Esophagus muscularis mucosa (tissue), 4 donors: ENCODE data around the gene RARB. TPM values are rescaled to one million over a fixed set of nuclear protein-coding genes. Genes with fewer than 3 reads are reported as not detected.

Experiments used
- DNase-seq: peaks from one replicate; pipeline ENCODE4 v3.0.0-alpha.2; 2017; ENCODE audit errors: extremely low spot score
- H3K27ac ChIP-seq, 4 donors: fragments of 200-600 bp; sonication (generic); replicated peaks in 1 of 4; 1 replicate in 3 of 4; 2 replicates in 1 of 4; pipeline ENCODE4 v1.5.1; 2016 to 2019; ENCODE audit warnings: mild to moderate bottlenecking in 1 of 4
- H3K27me3 ChIP-seq, 4 donors: fragments of 200-600 bp; sonication (generic); one replicate each; pipeline versions ENCODE4 v1.5.1 to v1.6.0; 2016 to 2019
- H3K36me3 ChIP-seq, 4 donors: fragments of 200-600 bp; sonication (generic); one replicate each; pipeline ENCODE4 v1.5.1; 2016 to 2019
- H3K4me1 ChIP-seq, 4 donors: fragments of 200-600 bp; sonication (generic); one replicate each; pipeline ENCODE4 v1.5.1; 2016 to 2019
- H3K4me3 ChIP-seq, 4 donors: fragments of 200-600 bp; sonication (generic); 1 replicate in 2 of 4; 2 replicates in 2 of 4; pipeline ENCODE4 v1.5.1; 2016 to 2019; ENCODE audit warnings: mild to moderate bottlenecking in 4 of 4, moderate library complexity in 1 of 4
- H3K9me3 ChIP-seq, 4 donors: fragments of 200-600 bp; sonication (generic); 1 replicate in 3 of 4; 2 replicates in 1 of 4; pipeline ENCODE4 v1.5.1; 2016 to 2019
- CTCF ChIP-seq, 3 experiments: fragments of 200-600 bp in 2 of 3; fragments of 450-650 bp in 1 of 3; sonication (generic) in 2 of 3; IDR thresholded peaks; one replicate each; pipeline ENCODE4 v1.5.1; 2017 to 2019; ENCODE audit warnings: antibody characterized with exemption in 3 of 3, mild to moderate bottlenecking in 2 of 3, moderate library complexity in 1 of 3
- EP300 ChIP-seq: sonication (generic); formaldehyde crosslinking; IDR thresholded peaks from one replicate; pipeline ENCODE4 v1.6.1; 2017; ENCODE audit warnings: antibody characterized with exemption
- POLR2A ChIP-seq: fragments of 450-650 bp; IDR thresholded peaks from one replicate; pipeline ENCODE4 v1.6.1; 2017; ENCODE audit warnings: antibody characterized with exemption, moderate library complexity, mild to moderate bottlenecking, low read depth
- POLR2AphosphoS5 ChIP-seq, 2 donors: sonication (generic); formaldehyde crosslinking; IDR thresholded peaks; one replicate each; pipeline ENCODE4 v1.6.1; 2017; ENCODE audit warnings: antibody characterized with exemption in 2 of 2
- WGBS: methylation state at CpG from one replicate; pipeline ENCODE4 v1.1.5; 2018; 5-methylcytosine and 5-hydroxymethylcytosine counted together
- intact Hi-C: fragments of 100-400 bp; cut with DNase I; formaldehyde crosslinking; loops from one replicate; pipeline ENCODE4 v1.15.1; 2023
- total RNA-seq, 4 donors: library from RNA; depleted of rRNA; stranded (reverse); fragments of >200 nt; gene quantifications; one replicate each; pipeline versions ENCODE4 v1.1.0 to v1.2.1, GENCODE V29; 2016

RARB gene
- total RNA-seq: 10 to 100 TPM; 29.2 to 51.9 (median 40.9) TPM

GRCh38 chr3:25427942-25428788, at the start of gene RARB:
TSS of gene RARB (plus strand) at chr3:25428263. CDS start at chr3:25428732, 469 bp downstream.
- 1% methylated on average over 19 of the region's 27 CpGs for WGBS
- DNase-seq: peak; percentile 94
- peak; percentile 92 for TF ChIP-seq POLR2A
- no peak for TF ChIP-seq CTCF (IDR thresholded peaks at IDR 0.05)
- TF ChIP-seq EP300: no peak
- TF ChIP-seq POLR2AphosphoS5 (IDR thresholded peaks at IDR 0.05): peak; percentile 98 to 99
- Histone ChIP-seq H3K27ac (peak within 1 kb of the TSS; percentile 86 to 94 (median 92)), H3K27me3 (no peaks in the 10 kb centered on the region), H3K9me3 (no peaks in the 10 kb centered on the region), H3K36me3 (no peaks in the 10 kb centered on the region), H3K4me1 (peaks cover 9 to 55% (median 45%) of the 10 kb centered on the region in 4 donors), H3K4me3 (peak within 1 kb of the TSS; percentile 62 to 74 (median 68))
- intact Hi-C loops: loop anchor here (5.0 to 10.0 kb wide), 4 partner anchors 164 to 596 kb away; no protein-coding TSS in a partner anchor

- Histone ChIP-seq H3K27me3 (no peaks in the 10 kb centered on the region), H3K36me3 (no peaks in the 10 kb centered on the region), H3K4me1 (peaks cover 0 to 20% (median 10%) of the 10 kb centered on the region in 4 donors), H3K4me3 (no peak overlapping the region), H3K9me3 (no peaks in the 10 kb centered on the region), H3K27ac (no peak overlapping the region)
- TF ChIP-seq EP300 (no peak), POLR2A (no peak), CTCF (IDR thresholded peaks at IDR 0.05) (no peak), POLR2AphosphoS5 (IDR thresholded peaks at IDR 0.05) (no peak)
- intact Hi-C loops: no loop called here
- WGBS: 90% methylated on average over 2 of the region's 2 CpGs
- no peak for DNase-seq
Observed at GRCh38 chr3:25378786-25379311, 49.2 kb upstream of the RARB start.

- DNase-seq: no peak
- no peaks in the 10 kb centered on the region for H3K27me3 ChIP-seq
- no peak for TF ChIP-seq POLR2A
- TF ChIP-seq POLR2AphosphoS5 (IDR thresholded peaks at IDR 0.05): no peak
- TF ChIP-seq EP300: no peak
- TF ChIP-seq CTCF (IDR thresholded peaks at IDR 0.05): no peak
- no peak overlapping the region for H3K27ac ChIP-seq
- H3K4me1 ChIP-seq: peaks cover 0 to 32% (median 10%) of the 10 kb centered on the region in 4 donors
- H3K9me3 ChIP-seq: no peaks in the 10 kb centered on the region
- intact Hi-C loops: no loop called here
- H3K36me3 ChIP-seq: no peaks in the 10 kb centered on the region
- no peak overlapping the region for H3K4me3 ChIP-seq
- 64% methylated on average over 9 of the region's 9 CpGs for WGBS
Observed at GRCh38 chr3:25380222-25380739, 47.8 kb upstream of the RARB start.

- TF ChIP-seq POLR2AphosphoS5 (IDR thresholded peaks at IDR 0.05) (no peak), POLR2A (no peak), EP300 (no peak), CTCF (IDR thresholded peaks at IDR 0.05) (no peak)
- 65% methylated on average over 3 of the region's 3 CpGs for WGBS
- no peaks in the 10 kb centered on the region for H3K9me3 ChIP-seq
- intact Hi-C loops: no loop called here
- H3K27me3 ChIP-seq: no peaks in the 10 kb centered on the region
- no peaks in the 10 kb centered on the region for H3K36me3 ChIP-seq
- H3K27ac ChIP-seq: no peak overlapping the region
- H3K4me3 ChIP-seq: no peak overlapping the region
- no peak for DNase-seq
- H3K4me1 ChIP-seq: peaks cover 0 to 32% (median 10%) of the 10 kb centered on the region in 4 donors
Observed at GRCh38 chr3:25381083-25381482, 47.0 kb upstream of the RARB start.
